H9 (cell line): Measurements from ENCODE around the gene PRR15. TPM values are rescaled to one million over a fixed set of nuclear protein-coding genes. Genes with fewer than 3 reads are reported as not detected.

Experiments used
- DNase-seq: peaks from one replicate; pipeline ENCODE4 v3.0.0-alpha.2; 2017
- H2AFZ ChIP-seq: one replicate; pipeline ENCODE4 v1.6.1; 2013; ENCODE audit warnings: mild to moderate bottlenecking, low read length, control low read depth, moderate library complexity
- H2AK5ac ChIP-seq: 2 replicates; pipeline ENCODE4 v1.6.1; 2013; ENCODE audit warnings: low read length, control low read depth, mixed read lengths; ENCODE audit not compliant: insufficient read length
- H2BK120ac ChIP-seq: one replicate; pipeline ENCODE4 v1.6.1; 2013; ENCODE audit warnings: low read depth, mild to moderate bottlenecking, low read length, control low read depth, inconsistent platforms; ENCODE audit not compliant: poor library complexity, severe bottlenecking
- H2BK12ac ChIP-seq: 2 replicates; pipeline ENCODE4 v1.6.1; 2013; ENCODE audit warnings: low read length, control low read depth, mixed read lengths, low read depth; ENCODE audit not compliant: insufficient read length
- H2BK15ac ChIP-seq: 2 replicates; pipeline ENCODE4 v1.6.1; 2013; ENCODE audit warnings: low read depth, low read length, control low read depth
- H2BK20ac ChIP-seq: one replicate; pipeline ENCODE4 v1.6.1; 2013; ENCODE audit warnings: low read depth, mild to moderate bottlenecking, low read length, control low read depth, inconsistent platforms; ENCODE audit not compliant: poor library complexity, severe bottlenecking
- H2BK5ac ChIP-seq: 2 replicates; pipeline ENCODE4 v1.6.1; 2013; ENCODE audit warnings: low read length, control low read depth, mixed read lengths; ENCODE audit not compliant: insufficient read length
- H3K14ac ChIP-seq: 2 replicates; pipeline ENCODE4 v1.6.1; 2013; ENCODE audit warnings: low read length, control low read depth; ENCODE audit not compliant: insufficient read depth
- H3K18ac ChIP-seq: 2 replicates; pipeline ENCODE4 v1.6.1; 2013; ENCODE audit warnings: low read depth, mild to moderate bottlenecking, mixed read lengths, low read length, control low read depth; ENCODE audit not compliant: insufficient read length
- H3K23ac ChIP-seq: 2 replicates; pipeline ENCODE4 v1.6.1; 2013; ENCODE audit warnings: low read length, control low read depth, mixed read lengths, low read depth; ENCODE audit not compliant: insufficient read length
- H3K23me2 ChIP-seq: 2 replicates; pipeline ENCODE4 v1.6.1; 2013; ENCODE audit warnings: low read depth, mild to moderate bottlenecking, mixed read lengths, low read length, control low read depth; ENCODE audit not compliant: insufficient read length, poor library complexity, severe bottlenecking
- H3K27ac ChIP-seq: 2 replicates; pipeline ENCODE4 v1.5.1; 2013; ENCODE audit warnings: low read length, control low read depth, mixed read lengths, low read depth; ENCODE audit not compliant: insufficient read length
- H3K27me3 ChIP-seq: 2 replicates; pipeline ENCODE4 v1.6.1; 2013; ENCODE audit warnings: low read length, control low read depth, inconsistent platforms; ENCODE audit not compliant: insufficient read depth
- H3K4ac ChIP-seq: 2 replicates; pipeline ENCODE4 v1.6.1; 2013; ENCODE audit warnings: low read depth, mild to moderate bottlenecking, control low read depth, inconsistent platforms, low read length, moderate library complexity
- H3K4me1 ChIP-seq: 2 replicates; pipeline ENCODE4 v1.6.1; 2013; ENCODE audit warnings: low read length, control low read depth, inconsistent platforms; ENCODE audit not compliant: insufficient read depth
- H3K4me2 ChIP-seq: 2 replicates; pipeline ENCODE4 v1.6.1; 2013; ENCODE audit warnings: low read length, control low read depth, mixed read lengths; ENCODE audit not compliant: insufficient read length, insufficient read depth
- H3K56ac ChIP-seq: 2 replicates; pipeline ENCODE4 v1.6.1; 2013; ENCODE audit warnings: low read depth, mild to moderate bottlenecking, mixed read lengths, low read length, control low read depth; ENCODE audit not compliant: insufficient read length
- H3K79me1 ChIP-seq: 2 replicates; pipeline ENCODE4 v1.6.1; 2013; ENCODE audit warnings: low read depth, mild to moderate bottlenecking, moderate library complexity, low read length, control low read depth, inconsistent platforms; ENCODE audit not compliant: insufficient read depth, poor library complexity, severe bottlenecking
- H3K79me2 ChIP-seq: 2 replicates; pipeline ENCODE4 v1.6.1; 2013; ENCODE audit warnings: low read length, control low read depth, inconsistent platforms; ENCODE audit not compliant: insufficient read depth
- H3K9ac ChIP-seq: 2 replicates; pipeline ENCODE4 v1.6.1; 2013; ENCODE audit warnings: low read length, control low read depth, mixed read lengths; ENCODE audit not compliant: insufficient read length; ENCODE audit errors: extremely low read depth
- H3K9me3 ChIP-seq: one replicate; pipeline ENCODE4 v1.6.1; 2013; ENCODE audit warnings: low read depth, low read length, inconsistent platforms; ENCODE audit not compliant: control insufficient read depth
- H3T11ph ChIP-seq: one replicate; pipeline ENCODE4 v1.6.1; 2013; ENCODE audit warnings: mild to moderate bottlenecking, low read length, control low read depth, inconsistent platforms
- H4K20me1 ChIP-seq: one replicate; pipeline ENCODE4 v1.6.1; 2013; ENCODE audit not compliant: control insufficient read depth, insufficient read length, insufficient read depth
- H4K5ac ChIP-seq: 2 replicates; pipeline ENCODE4 v1.6.1; 2013; ENCODE audit warnings: low read depth, mild to moderate bottlenecking, mixed read lengths, low read length, control low read depth; ENCODE audit not compliant: insufficient read length
- H4K8ac ChIP-seq: replicated peaks from 2 replicates; pipeline ENCODE4 v1.6.1; 2013; ENCODE audit warnings: low read length, control low read depth, mixed read lengths, low read depth; ENCODE audit not compliant: insufficient read length
- H4K91ac ChIP-seq: 2 replicates; pipeline ENCODE4 v1.6.1; 2013; ENCODE audit warnings: low read depth, mild to moderate bottlenecking, moderate library complexity, mixed read lengths, low read length, control low read depth; ENCODE audit not compliant: insufficient read length
- H3K27ac Mint-ChIP-seq, 3 experiments: 2 replicates in 2 of 3; 3 replicates in 1 of 3; pipeline ENCODE4 v1.8.0; 2020 to 2021; ENCODE audit warnings: mixed read lengths in 3 of 3, mild to moderate bottlenecking in 1 of 3, moderate library complexity in 1 of 3
- H3K27me3 Mint-ChIP-seq: 2 replicates; pipeline ENCODE4 v1.8.0; 2021; ENCODE audit warnings: low read depth, mild to moderate bottlenecking, moderate library complexity, mixed read lengths
- H3K36me3 Mint-ChIP-seq, 3 experiments: 2 replicates in 2 of 3; 3 replicates in 1 of 3; pipeline ENCODE4 v1.8.0; 2020 to 2021; ENCODE audit warnings: low read depth in 3 of 3, mixed read lengths in 3 of 3; ENCODE audit not compliant: insufficient read depth in 1 of 3
- H3K4me1 Mint-ChIP-seq, 2 experiments: 2 replicates each; pipeline ENCODE4 v1.8.0; 2020; ENCODE audit warnings: mixed read lengths in 2 of 2
- H3K4me3 Mint-ChIP-seq, 2 experiments: 2 replicates in 1 of 2; 3 replicates in 1 of 2; pipeline ENCODE4 v1.8.0; 2020 to 2021; ENCODE audit warnings: mild to moderate bottlenecking in 2 of 2, mixed read lengths in 2 of 2, moderate library complexity in 1 of 2
- H3K9me3 Mint-ChIP-seq, 2 experiments: 2 replicates in 1 of 2; 3 replicates in 1 of 2; pipeline ENCODE4 v1.8.0; 2020; ENCODE audit warnings: mild to moderate bottlenecking in 2 of 2, mixed read lengths in 2 of 2, moderate library complexity in 1 of 2
- WGBS: extraction: QIAGEN DNeasy Blood & Tissue Kit; methylation state at CpG from one replicate; pipeline ENCODE4 v1.1.7; 2013; ENCODE audit warnings: missing lambda C conversion rate, low lambda C conversion rate, mixed read lengths; ENCODE audit not compliant: insufficient read length; ENCODE audit errors: extremely low coverage; 5-methylcytosine and 5-hydroxymethylcytosine counted together
- total RNA-seq: library from RNA; stranded (reverse); gene quantifications from 2 replicates; pipeline ENCODE4 v1.2.1, GENCODE V29; 2021
- TF ChIP-seq, protein P1 (sequence below): fragments of 200-600 bp; sonication (generic); conservative IDR thresholded peaks from 3 replicates; pipeline ENCODE4 v1.8.0; 2021; ENCODE audit warnings: antibody characterized with exemption, mild to moderate bottlenecking

PRR15 gene
- total RNA-seq, 1 experiment from 2014 or later: 15.1 TPM

DNA sequence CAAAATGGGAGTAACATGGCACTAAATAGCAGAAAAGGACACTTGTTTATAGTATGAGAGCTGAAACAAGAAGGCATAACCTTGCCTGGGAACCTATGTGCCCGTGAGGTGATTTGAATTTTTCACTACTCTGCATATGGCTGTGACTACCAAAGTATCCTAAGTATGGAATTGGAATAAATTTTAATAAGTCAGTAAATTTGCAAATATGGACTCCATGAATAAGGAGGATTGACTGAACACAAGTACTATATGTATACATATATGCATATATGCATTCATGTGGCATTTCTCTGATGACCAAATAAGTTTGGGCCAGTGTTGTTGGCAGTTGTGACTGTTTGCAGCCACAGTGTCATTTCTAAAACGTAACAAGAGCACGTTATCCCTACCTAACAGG lies 34.5 kb downstream of the PRR15 start:
- no peaks in the 10 kb centered on the region for H4K20me1 ChIP-seq
- H3K23me2 ChIP-seq: no peaks in the 10 kb centered on the region
- H3K4me1 ChIP-seq: no peaks in the 10 kb centered on the region
- no CpG with 5 or more reads among the region's 3 CpGs for WGBS
- no peak overlapping the region for H2BK120ac ChIP-seq
- no peak overlapping the region for H3K23ac ChIP-seq
- Mint-ChIP-seq H3K4me3 (no peak overlapping the region), H3K4me1 (peaks cover 12 to 19% of the 10 kb centered on the region in 2 experiments), H3K36me3 (no peaks in the 10 kb centered on the region), H3K27me3 (no peaks in the 10 kb centered on the region), H3K9me3 (no peaks in the 10 kb centered on the region; a peak in 2 of 5 replicates), H3K27ac (no peak overlapping the region)
- no peak overlapping the region for H4K5ac ChIP-seq
- no peaks in the 10 kb centered on the region for H3K9me3 ChIP-seq
- H3T11ph ChIP-seq: no peak overlapping the region
- H3K14ac ChIP-seq: no peak overlapping the region
- no peak overlapping the region for H4K91ac ChIP-seq
- DNase-seq: no peak
- H2AFZ ChIP-seq: no peak overlapping the region
- H3K9ac ChIP-seq: no peak overlapping the region
- no peak overlapping the region for H3K56ac ChIP-seq
- no peak overlapping the region for H2BK5ac ChIP-seq
- TF ChIP-seq, protein P1, sequence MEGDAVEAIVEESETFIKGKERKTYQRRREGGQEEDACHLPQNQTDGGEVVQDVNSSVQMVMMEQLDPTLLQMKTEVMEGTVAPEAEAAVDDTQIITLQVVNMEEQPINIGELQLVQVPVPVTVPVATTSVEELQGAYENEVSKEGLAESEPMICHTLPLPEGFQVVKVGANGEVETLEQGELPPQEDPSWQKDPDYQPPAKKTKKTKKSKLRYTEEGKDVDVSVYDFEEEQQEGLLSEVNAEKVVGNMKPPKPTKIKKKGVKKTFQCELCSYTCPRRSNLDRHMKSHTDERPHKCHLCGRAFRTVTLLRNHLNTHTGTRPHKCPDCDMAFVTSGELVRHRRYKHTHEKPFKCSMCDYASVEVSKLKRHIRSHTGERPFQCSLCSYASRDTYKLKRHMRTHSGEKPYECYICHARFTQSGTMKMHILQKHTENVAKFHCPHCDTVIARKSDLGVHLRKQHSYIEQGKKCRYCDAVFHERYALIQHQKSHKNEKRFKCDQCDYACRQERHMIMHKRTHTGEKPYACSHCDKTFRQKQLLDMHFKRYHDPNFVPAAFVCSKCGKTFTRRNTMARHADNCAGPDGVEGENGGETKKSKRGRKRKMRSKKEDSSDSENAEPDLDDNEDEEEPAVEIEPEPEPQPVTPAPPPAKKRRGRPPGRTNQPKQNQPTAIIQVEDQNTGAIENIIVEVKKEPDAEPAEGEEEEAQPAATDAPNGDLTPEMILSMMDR: no peak
- no peak overlapping the region for H3K27ac ChIP-seq
- no peaks in the 10 kb centered on the region for H3K79me2 ChIP-seq
- no peaks in the 10 kb centered on the region for H3K79me1 ChIP-seq
- H2AK5ac ChIP-seq: no peak overlapping the region
- H3K4me2 ChIP-seq: no peak overlapping the region
- no peak overlapping the region for H3K18ac ChIP-seq
- H2BK15ac ChIP-seq: no peak overlapping the region
- no peak overlapping the region for H3K4ac ChIP-seq
- no peak overlapping the region for H2BK12ac ChIP-seq
- H4K8ac ChIP-seq: no peak overlapping the region
- H3K27me3 ChIP-seq: no peaks in the 10 kb centered on the region
- H2BK20ac ChIP-seq: no peak overlapping the region
